SJCRH30 (cell line): ENCODE results near the gene UBIAD1. TPM values are rescaled to one million over a fixed set of nuclear protein-coding genes. Genes with fewer than 3 reads are reported as not detected.

Source experiments
- DNase-seq, 2 experiments: peaks; one replicate each; pipeline ENCODE4 v3.0.0-alpha.2; 2015 to 2020
- H3K27ac ChIP-seq: fragments of 250-450 bp; sonication (Bioruptor Pico); 2 replicates; pipeline ENCODE4 v1.5.1; 2020; ENCODE audit warnings: mild to moderate bottlenecking, moderate library complexity
- H3K27me3 ChIP-seq: fragments of 250-450 bp; sonication (Bioruptor Pico); 2 replicates; pipeline ENCODE4 v1.5.1; 2020; ENCODE audit warnings: mild to moderate bottlenecking, moderate library complexity
- H3K36me3 ChIP-seq: fragments of 250-450 bp; sonication (Bioruptor Pico); 2 replicates; pipeline ENCODE4 v1.5.1; 2020; ENCODE audit warnings: mild to moderate bottlenecking, moderate library complexity
- H3K4me1 ChIP-seq: fragments of 250-450 bp; sonication (Bioruptor Pico); 2 replicates; pipeline ENCODE4 v1.5.1; 2020; ENCODE audit warnings: mild to moderate bottlenecking, moderate library complexity
- H3K4me3 ChIP-seq: fragments of 250-450 bp; sonication (Bioruptor Pico); 2 replicates; pipeline ENCODE4 v1.5.1; 2020; ENCODE audit warnings: mild to moderate bottlenecking, moderate library complexity
- H3K9me3 ChIP-seq: fragments of 250-450 bp; sonication (Bioruptor Pico); replicated peaks from 2 replicates; pipeline ENCODE4 v1.5.1; 2020; ENCODE audit warnings: mild to moderate bottlenecking, moderate library complexity
- total RNA-seq: library from RNA; depleted of rRNA; stranded (reverse); fragments of >200 nt; shearing (Covaris generic); gene quantifications from 2 replicates; pipeline ENCODE4 v1.2.3, GENCODE V29; 2014

The UBIAD1 gene
- total RNA-seq, 1 experiment from 2014 or later: 27.1 TPM

DNA sequence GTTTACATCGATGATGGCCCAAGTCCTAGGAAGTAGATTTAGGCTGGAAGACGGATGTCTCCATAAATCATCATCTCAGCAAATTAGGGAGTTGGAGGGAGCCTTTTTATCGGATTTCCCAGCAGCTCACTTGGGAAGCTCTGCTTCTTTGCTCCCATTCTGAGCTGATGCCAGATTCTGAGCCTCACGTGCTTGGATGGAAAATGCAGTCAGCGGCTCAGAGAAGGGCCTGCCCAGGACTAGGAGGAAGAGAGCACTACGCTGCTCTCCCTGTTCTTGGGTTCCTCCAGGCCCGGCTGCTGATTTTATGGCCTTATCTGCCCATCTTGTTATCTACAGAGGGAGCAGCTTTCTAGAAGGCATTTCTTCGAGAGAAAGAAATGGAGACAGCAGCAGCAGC lies 42.0 kb downstream of the UBIAD1 start:
- Histone ChIP-seq H3K9me3 (no peaks in the 10 kb centered on the region), H3K4me3 (no peak overlapping the region), H3K27me3 (0 out of 2 replicates have a peak, but pooled peaks cover 5% of the 10 kb centered on the region), H3K4me1 (no peaks in the 10 kb centered on the region), H3K36me3 (no peaks in the 10 kb centered on the region), H3K27ac (no peak overlapping the region)
- no peak for DNase-seq

GRCh38 chr1:11316701-11317100 lies 43.7 kb downstream of the UBIAD1 start:
- H3K27ac ChIP-seq: no peak overlapping the region
- no peaks in the 10 kb centered on the region for H3K36me3 ChIP-seq
- no peak overlapping the region for H3K4me3 ChIP-seq
- H3K4me1 ChIP-seq: no peaks in the 10 kb centered on the region
- DNase-seq: no peak
- 0 out of 2 replicates have a peak, but pooled peaks cover 5% of the 10 kb centered on the region for H3K27me3 ChIP-seq
- no peaks in the 10 kb centered on the region for H3K9me3 ChIP-seq

DNA sequence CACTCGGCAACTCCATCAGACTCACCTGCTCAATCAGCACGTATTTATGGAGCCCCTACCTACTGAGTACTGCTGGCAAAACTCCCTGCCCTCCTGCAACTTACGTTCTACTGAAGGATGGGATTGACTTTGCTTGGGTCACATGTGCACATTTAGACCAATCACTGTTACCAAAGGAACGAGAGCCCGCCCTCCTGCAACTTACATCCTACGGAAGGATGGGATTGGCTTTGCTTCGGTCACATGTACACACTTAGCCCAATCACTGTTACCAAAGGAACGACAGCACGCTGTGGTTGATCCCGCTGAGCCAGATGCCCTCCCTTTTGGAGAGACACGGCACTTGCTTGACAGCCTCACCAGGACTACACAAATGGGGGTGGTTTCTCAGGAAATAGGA lies 46.0 kb downstream of the UBIAD1 start:
- no peaks in the 10 kb centered on the region for H3K36me3 ChIP-seq

DNA sequence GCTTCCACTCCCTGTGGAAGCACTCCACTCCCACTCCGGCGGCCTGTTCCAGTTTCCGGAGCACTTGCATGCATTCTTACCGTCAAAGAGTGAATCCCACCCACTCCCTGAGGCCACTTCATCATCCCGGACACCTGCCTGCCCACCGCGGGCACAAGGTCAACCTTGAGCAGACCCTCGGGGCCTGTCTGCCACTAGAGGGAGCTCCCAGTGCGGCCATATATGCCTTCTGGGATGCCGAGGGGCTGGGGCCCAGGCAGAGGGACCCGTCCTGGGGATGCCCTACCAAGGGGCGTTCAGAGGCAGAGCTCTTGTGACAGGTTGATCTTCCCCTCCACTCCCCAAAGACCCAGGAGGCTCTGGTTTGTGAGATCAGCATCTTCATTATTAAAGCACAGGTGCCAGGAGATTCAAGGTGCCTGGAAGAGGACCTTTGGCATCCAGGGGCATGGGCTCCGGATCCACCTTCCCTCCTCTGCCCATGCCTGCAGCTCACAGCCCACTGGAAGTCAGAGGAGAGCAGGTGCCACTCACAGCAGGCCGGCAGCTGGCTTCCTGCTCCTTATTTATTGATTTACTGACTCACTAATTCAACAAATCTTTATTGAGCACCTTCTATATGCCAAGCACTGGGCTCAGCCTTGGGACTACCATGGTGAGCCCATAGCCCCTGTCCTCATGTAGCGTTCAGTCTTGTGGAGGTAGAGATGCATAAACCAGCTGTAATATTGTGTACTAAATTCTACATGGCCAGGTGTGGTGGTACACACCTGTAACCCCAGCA lies 47.3 kb downstream of the UBIAD1 start:
- H3K27me3 ChIP-seq: peaks cover 10% of the 10 kb centered on the region
- DNase-seq: peak; percentile 44 to 59

More for the DNA sequence above, 46.0 kb downstream of the UBIAD1 start:
- Histone ChIP-seq H3K27ac (no peak overlapping the region), H3K4me1 (no peaks in the 10 kb centered on the region), H3K4me3 (no peak overlapping the region), H3K27me3 (peaks cover 6% of the 10 kb centered on the region; the same call in 1 of the 2 replicates), H3K9me3 (no peaks in the 10 kb centered on the region)
- DNase-seq: no peak

GRCh38 chr1:11321656-11322491 lies 48.9 kb downstream of the UBIAD1 start:
- peaks cover 10% of the 10 kb centered on the region for H3K27me3 ChIP-seq
- DNase-seq: no peak
- no peaks in the 10 kb centered on the region for H3K4me1 ChIP-seq
- no peak overlapping the region for H3K27ac ChIP-seq
- no peak overlapping the region for H3K4me3 ChIP-seq
- no peaks in the 10 kb centered on the region for H3K9me3 ChIP-seq
- no peaks in the 10 kb centered on the region for H3K36me3 ChIP-seq

More for the DNA sequence above, 47.3 kb downstream of the UBIAD1 start:
- Histone ChIP-seq H3K4me3 (no peak overlapping the region), H3K4me1 (no peaks in the 10 kb centered on the region), H3K9me3 (no peaks in the 10 kb centered on the region), H3K36me3 (no peaks in the 10 kb centered on the region), H3K27ac (no peak overlapping the region)

- peaks cover 13% of the 10 kb centered on the region for H3K27me3 ChIP-seq
- no peaks in the 10 kb centered on the region for H3K9me3 ChIP-seq
- no peak for DNase-seq
- H3K4me3 ChIP-seq: no peak overlapping the region
- no peaks in the 10 kb centered on the region for H3K36me3 ChIP-seq
- no peak overlapping the region for H3K27ac ChIP-seq
- H3K4me1 ChIP-seq: no peaks in the 10 kb centered on the region
Observed at GRCh38 chr1:11324567-11325165, 51.7 kb downstream of the UBIAD1 start.

DNA sequence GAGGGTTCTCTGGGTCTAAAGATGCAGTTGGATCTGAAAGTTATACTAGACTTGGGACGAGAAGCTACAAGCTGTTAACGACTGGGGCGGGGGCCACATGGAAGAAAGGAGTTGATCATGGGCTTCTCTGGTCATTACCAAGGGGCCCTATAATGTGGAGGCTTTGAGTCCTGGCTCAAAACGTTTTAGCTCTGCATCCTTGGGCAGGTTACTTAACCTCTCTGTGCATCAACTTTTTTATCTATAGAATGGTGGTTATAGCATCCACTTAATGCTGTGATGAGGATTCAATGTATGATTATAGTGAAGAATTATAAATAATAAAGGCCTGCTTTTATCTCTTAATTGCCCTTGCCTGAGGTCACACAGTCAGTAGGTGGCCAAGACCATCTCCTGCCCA lies 53.1 kb downstream of the UBIAD1 start:
- Histone ChIP-seq H3K27ac (no peak overlapping the region), H3K4me3 (no peak overlapping the region), H3K4me1 (no peaks in the 10 kb centered on the region), H3K9me3 (no peaks in the 10 kb centered on the region), H3K36me3 (no peaks in the 10 kb centered on the region), H3K27me3 (peaks cover 13% of the 10 kb centered on the region)
- DNase-seq: no peak

GRCh38 chr1:11328444-11328843 lies 55.4 kb downstream of the UBIAD1 start:
- H3K27me3 ChIP-seq: peaks cover 13% of the 10 kb centered on the region
- no peaks in the 10 kb centered on the region for H3K4me1 ChIP-seq
- DNase-seq: no peak
- no peak overlapping the region for H3K4me3 ChIP-seq
- no peaks in the 10 kb centered on the region for H3K9me3 ChIP-seq
- no peaks in the 10 kb centered on the region for H3K36me3 ChIP-seq
- no peak overlapping the region for H3K27ac ChIP-seq

DNA sequence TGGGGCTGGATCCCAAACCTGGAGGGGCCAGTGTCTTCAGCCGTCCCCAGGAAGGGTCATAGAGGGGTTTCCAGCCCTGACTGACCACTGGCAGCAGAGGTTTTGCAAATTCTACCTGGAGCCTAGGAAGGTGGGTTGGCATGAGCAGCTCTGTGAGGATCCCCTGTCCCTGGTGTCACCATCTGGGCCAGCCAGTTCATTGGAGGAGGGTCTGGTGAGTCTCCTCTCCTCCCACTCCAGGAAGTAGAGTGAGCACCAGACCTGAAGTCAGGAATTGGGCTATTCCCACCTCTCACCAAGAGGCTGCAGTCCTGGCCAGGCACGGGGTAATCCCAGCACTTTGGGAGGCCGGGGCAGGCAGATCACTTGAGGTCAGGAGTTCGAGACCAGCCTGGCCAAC lies 57.4 kb downstream of the UBIAD1 start:
- DNase-seq: no peak
- no peaks in the 10 kb centered on the region for H3K4me1 ChIP-seq
- no peaks in the 10 kb centered on the region for H3K9me3 ChIP-seq
- peaks cover 5% of the 10 kb centered on the region for H3K27me3 ChIP-seq
- H3K36me3 ChIP-seq: no peaks in the 10 kb centered on the region
- no peak overlapping the region for H3K27ac ChIP-seq
- no peak overlapping the region for H3K4me3 ChIP-seq

DNA sequence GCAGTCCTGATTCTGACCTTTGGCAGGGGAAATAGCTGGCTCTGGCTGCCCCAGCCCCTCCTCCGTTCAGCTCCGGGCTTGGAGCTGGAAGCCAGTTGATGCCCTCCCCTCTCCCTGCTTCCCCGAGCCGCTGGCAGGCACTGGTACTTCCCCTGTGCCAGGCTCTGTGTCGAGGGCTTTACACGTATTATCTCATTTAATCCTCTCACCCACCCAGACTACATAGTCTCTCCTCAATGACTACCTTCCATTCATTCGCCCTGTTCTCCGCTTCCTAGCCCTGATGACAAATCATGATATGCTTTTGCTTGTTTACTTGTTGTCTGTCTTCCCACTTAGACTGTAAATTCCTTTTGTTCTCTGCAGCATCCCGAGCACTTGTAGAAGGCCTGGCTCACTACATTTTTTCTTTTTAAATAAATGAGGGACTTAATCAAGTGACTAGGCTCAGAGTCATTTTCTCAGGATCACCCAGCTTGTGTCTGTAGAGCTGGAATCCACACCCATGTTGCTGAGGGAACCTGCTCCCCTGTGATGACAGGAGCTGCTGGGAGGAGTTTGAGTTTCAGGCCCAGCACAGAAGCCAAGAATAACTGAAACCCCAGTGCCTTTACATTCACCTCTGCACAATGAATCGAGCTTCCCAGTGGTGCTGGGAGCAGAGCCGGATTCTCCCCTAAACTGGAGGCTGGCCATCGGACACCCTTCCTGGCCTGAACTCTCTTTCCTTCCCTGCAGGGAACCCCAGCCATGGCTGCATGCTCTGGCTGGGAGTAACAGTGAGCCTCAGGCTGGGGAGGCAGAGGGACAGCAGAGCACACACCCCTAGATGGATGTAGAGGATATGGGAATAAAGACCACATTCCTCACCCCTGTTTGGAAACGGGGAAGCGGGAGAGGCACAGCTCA lies 58.3 kb downstream of the UBIAD1 start:
- DNase-seq: no peak
- H3K27me3 ChIP-seq: peaks cover 11% of the 10 kb centered on the region
- no peaks in the 10 kb centered on the region for H3K4me1 ChIP-seq
- no peaks in the 10 kb centered on the region for H3K36me3 ChIP-seq
- H3K4me3 ChIP-seq: no peak overlapping the region
- H3K27ac ChIP-seq: no peak overlapping the region
- H3K9me3 ChIP-seq: no peaks in the 10 kb centered on the region

DNA sequence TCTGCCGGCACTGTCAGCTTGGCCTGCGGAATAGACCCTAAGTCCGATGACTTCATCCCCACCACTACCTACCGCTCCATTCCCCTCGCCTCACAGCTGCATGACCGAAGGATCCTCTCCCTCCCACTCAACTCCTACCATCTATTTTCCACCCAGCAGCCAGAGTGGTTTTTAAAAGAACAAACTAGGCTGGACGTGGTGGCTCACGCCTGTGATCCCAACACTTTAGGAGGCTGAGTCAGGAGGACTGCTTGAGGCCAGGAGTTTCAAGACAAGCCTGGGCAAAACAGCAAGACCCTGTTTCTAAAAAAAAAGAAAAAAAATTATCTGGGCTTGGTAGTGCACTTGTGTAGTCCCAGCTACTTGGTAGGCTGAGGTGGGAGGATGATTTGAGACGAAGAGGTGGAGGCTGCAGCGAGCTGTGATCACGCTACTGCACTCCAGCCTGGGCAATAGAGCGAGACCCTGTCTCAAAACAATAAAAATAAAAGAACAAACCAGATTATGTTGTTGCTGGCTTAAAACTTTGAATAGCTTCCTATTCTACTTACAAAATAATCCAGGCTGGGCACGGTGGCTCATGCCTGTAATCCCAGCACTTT lies 59.0 kb downstream of the UBIAD1 start:
- Histone ChIP-seq H3K27ac (no peak overlapping the region), H3K36me3 (no peaks in the 10 kb centered on the region), H3K4me1 (no peaks in the 10 kb centered on the region), H3K27me3 (peaks cover 11% of the 10 kb centered on the region), H3K9me3 (no peaks in the 10 kb centered on the region), H3K4me3 (no peak overlapping the region)
- DNase-seq: no peak

DNA sequence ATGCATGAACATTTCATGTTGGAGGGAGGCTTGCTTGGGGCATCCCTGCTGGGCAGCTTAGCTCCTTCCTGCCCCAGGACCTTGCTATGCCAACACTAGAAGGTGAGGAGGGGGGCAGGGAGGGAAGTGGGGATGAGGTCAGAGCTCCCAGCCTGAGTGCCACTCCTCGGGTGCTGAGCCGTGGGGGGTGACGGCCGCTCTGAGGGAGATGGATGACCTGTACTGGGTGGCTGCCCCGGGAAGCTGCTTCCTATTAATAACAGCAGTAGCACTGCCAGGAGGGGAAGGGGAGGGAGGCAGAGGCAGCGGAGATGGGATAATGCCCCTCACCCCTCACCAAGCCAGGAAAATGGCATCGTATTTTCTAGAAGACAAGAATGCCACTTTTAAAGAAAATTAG lies 60.6 kb downstream of the UBIAD1 start:
- Histone ChIP-seq H3K9me3 (no peaks in the 10 kb centered on the region), H3K4me3 (no peak overlapping the region), H3K36me3 (no peaks in the 10 kb centered on the region), H3K27me3 (peaks cover 11% of the 10 kb centered on the region), H3K4me1 (no peaks in the 10 kb centered on the region), H3K27ac (no peak overlapping the region)
- no peak for DNase-seq

DNA sequence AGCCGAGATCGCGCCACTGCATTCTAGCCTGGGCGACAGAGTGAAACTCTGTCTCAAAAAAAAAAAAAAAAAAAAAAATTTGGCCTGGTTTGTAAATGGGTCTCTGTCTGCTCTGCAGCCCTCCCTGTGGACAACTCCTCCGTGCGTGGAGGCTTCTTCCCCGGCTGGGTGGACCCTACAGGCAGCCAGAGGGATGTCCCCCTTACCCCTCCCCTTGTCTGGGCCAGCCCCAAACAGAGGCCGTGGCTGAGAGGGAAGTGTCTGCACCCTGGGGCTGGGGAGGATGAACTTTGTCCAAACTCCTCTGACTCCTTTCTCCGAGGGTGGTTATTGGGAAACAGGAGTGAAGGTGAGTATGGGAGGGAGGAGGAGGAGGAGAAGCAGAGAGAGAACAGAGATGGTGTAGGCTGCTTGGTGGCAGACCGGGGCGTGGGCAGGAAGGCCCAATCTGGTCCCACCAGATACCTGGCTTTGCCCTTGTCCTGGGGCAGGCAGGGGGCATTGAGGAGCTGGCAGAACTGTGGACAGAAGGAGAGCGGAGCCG lies 61.3 kb downstream of the UBIAD1 start:
- Histone ChIP-seq H3K9me3 (no peaks in the 10 kb centered on the region), H3K27ac (no peak overlapping the region), H3K27me3 (peaks cover 8% of the 10 kb centered on the region), H3K4me3 (no peak overlapping the region), H3K36me3 (no peaks in the 10 kb centered on the region), H3K4me1 (no peaks in the 10 kb centered on the region; the same call in 1 of the 2 replicates)
- DNase-seq: no peak

DNA sequence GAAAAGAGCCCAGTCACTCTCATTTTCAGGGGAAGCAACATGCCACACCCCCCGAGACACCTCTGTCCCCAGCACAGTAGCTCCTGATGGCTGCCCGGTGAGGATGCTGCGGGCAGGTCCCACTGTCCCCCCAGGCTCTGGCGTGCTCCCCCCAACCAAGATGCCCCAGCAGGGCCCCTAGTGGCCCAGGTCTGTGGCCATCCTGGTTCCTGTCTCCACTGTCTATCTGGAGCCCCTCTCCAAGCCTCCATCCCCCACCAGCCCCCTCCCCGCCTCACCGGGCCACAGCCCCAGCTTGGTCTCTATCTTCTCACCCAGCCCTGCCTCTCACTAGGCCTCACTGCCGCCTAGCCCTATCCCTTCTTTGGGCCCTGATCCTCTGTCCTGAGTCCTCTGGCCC lies 61.8 kb downstream of the UBIAD1 start:
- no peak for DNase-seq
- H3K27ac ChIP-seq: no peak overlapping the region
- no peaks in the 10 kb centered on the region for H3K36me3 ChIP-seq
- no peaks in the 10 kb centered on the region; the same call in 1 of the 2 replicates for H3K4me1 ChIP-seq
- no peak overlapping the region for H3K4me3 ChIP-seq
- no peaks in the 10 kb centered on the region for H3K9me3 ChIP-seq
- H3K27me3 ChIP-seq: peaks cover 8% of the 10 kb centered on the region
